ENCODE measurements around the gene CRIP3. TPM values are rescaled to one million over a fixed set of nuclear protein-coding genes. Genes with fewer than 3 reads are reported as not detected.
"Not testable (repeated sequence)": the region's sequence is repeated elsewhere in the genome, so short reads cannot be mapped to it uniquely, and the experiment has no call there.

CRIP3 gene
- 1 to 10 TPM in 1 of 2 donors, under 1 TPM in 1; 0.85 to 1.5 TPM for total RNA-seq
- long read RNA-seq, partial matches to known transcripts: 0 of 2 reads
- long read RNA-seq, other reads (novel, unspliced or antisense): 1 of 2 reads

- intact Hi-C loops (cut with DNase I): no loop called here
- DNase-seq (peak; percentile 41), ATAC-seq (peak; percentile 78 to 81)
These were observed at the start of gene CRIP3 for GRCh38 chr6:43308101-43308989. TSS of gene CRIP3 (minus strand) at chr6:43308826. CDS start at chr6:43308792, 34 bp downstream.

GRCh38 chr6:43355862-43356590, 47.4 kb upstream of the CRIP3 start:
- DNase-seq: no peak
- peak; percentile 44 to 58 for ATAC-seq
- intact Hi-C loops (cut with DNase I): no loop called here

- DNase-seq; ATAC-seq; intact Hi-C loops (cut with DNase I): not testable (repeated sequence)
These were observed 43.3 kb upstream of the CRIP3 start for GRCh38 chr6:43351951-43352350.

- ATAC-seq (no peak), DNase-seq (no peak)
- intact Hi-C loops (cut with DNase I): no loop called here
These were observed 38.8 kb upstream of the CRIP3 start for GRCh38 chr6:43347444-43347843.

- intact Hi-C loops (cut with DNase I): no loop called here
- ATAC-seq: no peak
These were observed 38.4 kb upstream of the CRIP3 start for GRCh38 chr6:43347021-43347420.

GRCh38 chr6:43346243-43346642, 37.6 kb upstream of the CRIP3 start:
- ATAC-seq; DNase-seq; intact Hi-C loops (cut with DNase I): not testable (repeated sequence)

More at GRCh38 chr6:43347021-43347420, 38.4 kb upstream of the CRIP3 start:
- DNase-seq: no peak

GRCh38 chr6:43339168-43339567, 30.5 kb upstream of the CRIP3 start:
- ATAC-seq: no peak
- intact Hi-C loops (cut with DNase I): loop anchor here in 1 of 2 donors (5.0 kb wide), 1 partner anchor 77 kb away; no protein-coding TSS in a partner anchor
- no peak for DNase-seq

- DNase-seq: no peak
- intact Hi-C loops (cut with DNase I): loop anchor here in 1 of 2 donors (5.0 kb wide), 1 partner anchor 76 kb away; no protein-coding TSS in a partner anchor
- ATAC-seq: no peak
These were observed 29.6 kb upstream of the CRIP3 start for GRCh38 chr6:43338243-43338642.

GRCh38 chr6:43336382-43336781, 27.8 kb upstream of the CRIP3 start:
- intact Hi-C loops (cut with DNase I): loop anchor here in 1 of 2 donors (5.0 kb wide), 1 partner anchor 74 kb away; no protein-coding TSS in a partner anchor
- ATAC-seq (no peak), DNase-seq (no peak)

- no peak for ATAC-seq
- no peak for DNase-seq
- intact Hi-C loops (cut with DNase I): loop anchor here (2.0 to 5.0 kb wide), 2 partner anchors 73 kb away; no protein-coding TSS in a partner anchor
These were observed 26.8 kb upstream of the CRIP3 start for GRCh38 chr6:43335469-43335868.

- DNase-seq (no peak), ATAC-seq (peak; percentile 57 to 60)
- intact Hi-C loops (cut with DNase I): loop anchor here (2.0 to 5.0 kb wide), 2 partner anchors 72 kb away; no protein-coding TSS in a partner anchor
These were observed 26.0 kb upstream of the CRIP3 start for GRCh38 chr6:43334466-43335095.

- intact Hi-C loops (cut with DNase I): no loop called here
- no peak for DNase-seq
- ATAC-seq: no peak
These were observed 23.3 kb upstream of the CRIP3 start for GRCh38 chr6:43331891-43332290.

GRCh38 chr6:43331470-43331869, 22.8 kb upstream of the CRIP3 start:
- ATAC-seq (no peak), DNase-seq (no peak)
- intact Hi-C loops (cut with DNase I): no loop called here

- DNase-seq (peak; percentile 35), ATAC-seq (peak; percentile 93 to 95)
- intact Hi-C loops (cut with DNase I): loop anchor here in 1 of 2 donors (1.0 kb wide), 1 partner anchor 61 kb away; no protein-coding TSS in a partner anchor
These were observed 19.9 kb upstream of the CRIP3 start for GRCh38 chr6:43328528-43328927.

- intact Hi-C loops (cut with DNase I): no loop called here
- no peak for DNase-seq
- ATAC-seq: no peak
These were observed 17.2 kb upstream of the CRIP3 start for GRCh38 chr6:43325876-43326275.

- intact Hi-C loops (cut with DNase I): no loop called here
- ATAC-seq (no peak), DNase-seq (no peak)
These were observed 9.4 kb upstream of the CRIP3 start for GRCh38 chr6:43318011-43318410.

- intact Hi-C loops (cut with DNase I): no loop called here
- ATAC-seq: no peak
- DNase-seq: no peak
These were observed 5.2 kb upstream of the CRIP3 start for GRCh38 chr6:43313813-43314212.

- intact Hi-C loops (cut with DNase I): no loop called here
- ATAC-seq: no peak
These were observed 3.0 kb upstream of the CRIP3 start for GRCh38 chr6:43311666-43312065.

GRCh38 chr6:43310624-43311023, 2.0 kb upstream of the CRIP3 start:
- intact Hi-C loops (cut with DNase I): no loop called here
- ATAC-seq (no peak), DNase-seq (no peak)

More at GRCh38 chr6:43311666-43312065, 3.0 kb upstream of the CRIP3 start:
- DNase-seq: no peak
